ENCODE results near the gene GNPTAB.

GRCh38 chr12:101706403-101706802, 124.4 kb downstream of the GNPTAB start:
- TF ChIP-seq POLR2A (IDR thresholded peaks at IDR 0.05; ENCODE audit: low read length) = no peak
- no peak for TF ChIP-seq GATA1 (IDR thresholded peaks at IDR 0.05; ENCODE audit: low read depth, low read length)

Measured in erythroblast (primary cell).